Esophagus muscularis mucosa (tissue), 4 donors: ENCODE data around the gene TXNRD2. TPM values are rescaled to one million over a fixed set of nuclear protein-coding genes. Genes with fewer than 3 reads are reported as not detected.

Source experiments
- DNase-seq: peaks from one replicate; pipeline ENCODE4 v3.0.0-alpha.2; 2017; ENCODE audit errors: extremely low spot score
- H3K27ac ChIP-seq, 4 donors: fragments of 200-600 bp; sonication (generic); replicated peaks in 1 of 4; 1 replicate in 3 of 4; 2 replicates in 1 of 4; pipeline ENCODE4 v1.5.1; 2016 to 2019; ENCODE audit warnings: mild to moderate bottlenecking in 1 of 4
- H3K27me3 ChIP-seq, 4 donors: fragments of 200-600 bp; sonication (generic); one replicate each; pipeline versions ENCODE4 v1.5.1 to v1.6.0; 2016 to 2019
- H3K36me3 ChIP-seq, 4 donors: fragments of 200-600 bp; sonication (generic); one replicate each; pipeline ENCODE4 v1.5.1; 2016 to 2019
- H3K4me1 ChIP-seq, 4 donors: fragments of 200-600 bp; sonication (generic); one replicate each; pipeline ENCODE4 v1.5.1; 2016 to 2019
- H3K4me3 ChIP-seq, 4 donors: fragments of 200-600 bp; sonication (generic); 1 replicate in 2 of 4; 2 replicates in 2 of 4; pipeline ENCODE4 v1.5.1; 2016 to 2019; ENCODE audit warnings: mild to moderate bottlenecking in 4 of 4, moderate library complexity in 1 of 4
- H3K9me3 ChIP-seq, 4 donors: fragments of 200-600 bp; sonication (generic); 1 replicate in 3 of 4; 2 replicates in 1 of 4; pipeline ENCODE4 v1.5.1; 2016 to 2019
- CTCF ChIP-seq, 3 experiments: fragments of 200-600 bp in 2 of 3; fragments of 450-650 bp in 1 of 3; sonication (generic) in 2 of 3; IDR thresholded peaks; one replicate each; pipeline ENCODE4 v1.5.1; 2017 to 2019; ENCODE audit warnings: antibody characterized with exemption in 3 of 3, mild to moderate bottlenecking in 2 of 3, moderate library complexity in 1 of 3
- EP300 ChIP-seq: sonication (generic); formaldehyde crosslinking; IDR thresholded peaks from one replicate; pipeline ENCODE4 v1.6.1; 2017; ENCODE audit warnings: antibody characterized with exemption
- POLR2A ChIP-seq: fragments of 450-650 bp; IDR thresholded peaks from one replicate; pipeline ENCODE4 v1.6.1; 2017; ENCODE audit warnings: antibody characterized with exemption, moderate library complexity, mild to moderate bottlenecking, low read depth
- POLR2AphosphoS5 ChIP-seq, 2 donors: sonication (generic); formaldehyde crosslinking; IDR thresholded peaks; one replicate each; pipeline ENCODE4 v1.6.1; 2017; ENCODE audit warnings: antibody characterized with exemption in 2 of 2
- WGBS: methylation state at CpG from one replicate; pipeline ENCODE4 v1.1.5; 2018; 5-methylcytosine and 5-hydroxymethylcytosine counted together
- intact Hi-C: fragments of 100-400 bp; cut with DNase I; formaldehyde crosslinking; loops from one replicate; pipeline ENCODE4 v1.15.1; 2023
- total RNA-seq, 4 donors: library from RNA; depleted of rRNA; stranded (reverse); fragments of >200 nt; gene quantifications; one replicate each; pipeline versions ENCODE4 v1.1.0 to v1.2.1, GENCODE V29; 2016

The TXNRD2 gene
- total RNA-seq, 4 donors from 2014 or later: 12.9 to 27.2 (median 23.9) TPM

- Histone ChIP-seq H3K9me3 (no peaks in the 10 kb centered on the region), H3K4me3 (no peak overlapping the region), H3K36me3 (peaks cover 0 to 14% (median 10%) of the 10 kb centered on the region in 4 donors), H3K4me1 (peaks cover 0 to 4% (median 2%) of the 10 kb centered on the region in 4 donors), H3K27me3 (no peaks in the 10 kb centered on the region), H3K27ac (no peak overlapping the region)
- intact Hi-C loops: no loop called here
- TF ChIP-seq POLR2A (no peak), CTCF (IDR thresholded peaks at IDR 0.05) (no peak), EP300 (no peak), POLR2AphosphoS5 (IDR thresholded peaks at IDR 0.05) (no peak)
- no peak for DNase-seq
- 76% methylated on average over 14 of the region's 19 CpGs for WGBS
These were observed 70.4 kb downstream of the TXNRD2 start for GRCh38 chr22:19871023-19871844.

DNA sequence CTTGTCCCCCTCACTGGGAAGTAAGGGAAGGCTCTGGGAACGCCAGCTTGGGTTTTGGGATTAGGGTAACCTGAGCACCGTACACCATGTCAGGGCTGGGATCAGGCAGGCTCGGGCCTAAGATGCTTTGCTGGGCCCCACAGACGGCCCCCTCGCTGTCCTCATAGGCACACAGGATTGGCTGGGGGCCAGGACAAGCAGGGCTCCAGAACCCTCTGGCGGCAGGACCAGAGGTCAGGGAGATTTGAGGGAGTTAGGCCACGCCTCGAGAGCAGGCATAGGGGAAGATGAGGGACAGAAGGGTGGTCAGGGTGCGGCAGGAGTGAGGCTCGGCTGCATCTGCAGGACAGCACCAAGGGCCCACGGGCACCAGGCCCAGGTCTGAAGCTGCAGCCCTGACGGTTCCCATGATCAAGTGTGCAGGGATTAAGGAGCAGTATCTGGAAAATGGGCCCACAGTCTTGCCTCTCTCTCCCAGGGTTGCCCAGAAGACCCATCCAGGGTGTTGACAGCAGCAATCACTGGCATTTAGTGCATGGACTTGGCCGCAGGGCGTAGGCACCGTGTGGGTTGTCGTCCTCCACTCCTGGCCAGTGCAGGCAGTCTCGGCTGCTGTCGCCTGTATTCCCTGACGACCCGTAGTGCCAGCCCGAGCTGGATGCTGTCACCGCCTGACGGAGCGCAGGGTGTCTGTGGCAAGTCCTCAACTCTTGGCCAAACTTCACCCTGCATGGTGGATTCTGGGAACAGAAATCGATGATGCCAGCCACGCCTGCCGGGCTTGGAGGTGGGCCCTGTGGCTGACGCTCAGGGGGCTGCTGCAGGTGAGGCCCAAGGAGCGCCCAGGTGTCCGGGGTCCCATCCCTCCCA, 71.2 kb downstream of the TXNRD2 start:
- intact Hi-C loops: no loop called here
- TF ChIP-seq POLR2AphosphoS5 (IDR thresholded peaks at IDR 0.05) (no peak), POLR2A (no peak), CTCF (IDR thresholded peaks at IDR 0.05) (no peak), EP300 (no peak)
- H3K27me3 ChIP-seq: no peaks in the 10 kb centered on the region
- H3K36me3 ChIP-seq: peaks cover 0 to 6% (median 3%) of the 10 kb centered on the region in 4 donors
- no peak overlapping the region for H3K27ac ChIP-seq
- H3K4me3 ChIP-seq: no peak overlapping the region
- DNase-seq: no peak
- peaks cover 0 to 4% (median 2%) of the 10 kb centered on the region in 4 donors for H3K4me1 ChIP-seq
- 94% methylated on average over 23 of the region's 30 CpGs for WGBS
- H3K9me3 ChIP-seq: no peaks in the 10 kb centered on the region

GRCh38 chr22:19869497-19870152, 72.0 kb downstream of the TXNRD2 start:
- H3K36me3 ChIP-seq: no peaks in the 10 kb centered on the region
- no peak for DNase-seq
- no peak overlapping the region for H3K27ac ChIP-seq
- 94% methylated on average over 11 of the region's 12 CpGs for WGBS
- intact Hi-C loops: no loop called here
- no peak overlapping the region for H3K4me3 ChIP-seq
- TF ChIP-seq EP300: no peak
- no peaks in the 10 kb centered on the region for H3K27me3 ChIP-seq
- peaks cover 0 to 4% (median under 1%) of the 10 kb centered on the region in 4 donors for H3K4me1 ChIP-seq
- no peaks in the 10 kb centered on the region for H3K9me3 ChIP-seq

DNA sequence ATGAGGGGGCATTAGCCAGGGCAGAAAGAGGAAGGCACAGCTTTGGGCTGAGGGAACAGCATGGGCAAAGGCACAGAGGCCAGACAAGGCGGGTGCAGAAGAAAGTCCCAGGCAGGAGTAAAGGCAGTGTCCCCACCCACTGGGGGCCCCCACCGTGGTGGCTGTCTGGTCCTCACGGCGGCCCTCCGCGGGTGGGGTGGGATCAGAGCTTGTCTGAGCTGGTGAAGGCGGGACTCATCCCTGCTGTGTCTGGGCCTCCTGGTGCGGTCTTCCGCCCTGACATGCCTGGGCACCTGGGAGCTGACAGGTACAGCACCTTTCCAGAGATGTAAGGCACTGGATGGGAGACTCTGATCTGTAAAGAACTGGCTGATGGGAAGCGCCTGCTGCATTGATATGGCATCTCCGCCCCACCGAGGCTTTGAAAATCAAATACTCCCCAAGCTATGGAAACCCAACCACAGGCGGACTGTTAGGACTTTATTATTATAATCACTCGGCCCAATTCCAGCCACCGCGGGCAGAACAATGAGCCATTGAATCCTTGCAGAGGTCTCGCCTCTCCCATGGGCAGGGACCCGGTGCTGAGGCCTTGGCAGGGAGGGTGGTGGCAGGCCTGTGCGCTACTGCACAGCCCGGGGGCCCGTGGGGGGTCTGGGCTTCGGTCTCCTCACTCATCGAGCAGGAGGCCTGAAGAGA, 72.7 kb downstream of the TXNRD2 start:
- Histone ChIP-seq H3K4me1 (peaks cover 0 to 4% (median 0%) of the 10 kb centered on the region in 4 donors), H3K27ac (no peak overlapping the region), H3K4me3 (no peak overlapping the region), H3K36me3 (no peaks in the 10 kb centered on the region), H3K9me3 (no peaks in the 10 kb centered on the region), H3K27me3 (no peaks in the 10 kb centered on the region)
- 92% methylated on average over 16 of the region's 23 CpGs for WGBS
- TF ChIP-seq POLR2A (no peak), POLR2AphosphoS5 (IDR thresholded peaks at IDR 0.05) (no peak), CTCF (IDR thresholded peaks at IDR 0.05) (no peak), EP300 (no peak)
- DNase-seq: no peak
- intact Hi-C loops: no loop called here
